Tibial nerve (tissue), 3 donors: ENCODE data around the gene USP3.

ENCODE experiments used
- POLR2A ChIP-seq, 2 donors: fragments of 450-650 bp; IDR thresholded peaks; one replicate each; pipeline ENCODE4 v1.6.1; 2017; ENCODE audit warnings: antibody characterized with exemption in 2 of 2, mild to moderate bottlenecking in 2 of 2, moderate library complexity in 2 of 2
- TF ChIP-seq, protein P1 (sequence below), 5 experiments: fragments of 200-600 bp in 3 of 5; fragments of 450-650 bp in 2 of 5; sonication (generic) in 3 of 5; IDR thresholded peaks; one replicate each; pipeline ENCODE4 v1.5.1; 2016 to 2019; ENCODE audit warnings: antibody characterized with exemption in 5 of 5, mild to moderate bottlenecking in 3 of 5, moderate library complexity in 2 of 5

DNA sequence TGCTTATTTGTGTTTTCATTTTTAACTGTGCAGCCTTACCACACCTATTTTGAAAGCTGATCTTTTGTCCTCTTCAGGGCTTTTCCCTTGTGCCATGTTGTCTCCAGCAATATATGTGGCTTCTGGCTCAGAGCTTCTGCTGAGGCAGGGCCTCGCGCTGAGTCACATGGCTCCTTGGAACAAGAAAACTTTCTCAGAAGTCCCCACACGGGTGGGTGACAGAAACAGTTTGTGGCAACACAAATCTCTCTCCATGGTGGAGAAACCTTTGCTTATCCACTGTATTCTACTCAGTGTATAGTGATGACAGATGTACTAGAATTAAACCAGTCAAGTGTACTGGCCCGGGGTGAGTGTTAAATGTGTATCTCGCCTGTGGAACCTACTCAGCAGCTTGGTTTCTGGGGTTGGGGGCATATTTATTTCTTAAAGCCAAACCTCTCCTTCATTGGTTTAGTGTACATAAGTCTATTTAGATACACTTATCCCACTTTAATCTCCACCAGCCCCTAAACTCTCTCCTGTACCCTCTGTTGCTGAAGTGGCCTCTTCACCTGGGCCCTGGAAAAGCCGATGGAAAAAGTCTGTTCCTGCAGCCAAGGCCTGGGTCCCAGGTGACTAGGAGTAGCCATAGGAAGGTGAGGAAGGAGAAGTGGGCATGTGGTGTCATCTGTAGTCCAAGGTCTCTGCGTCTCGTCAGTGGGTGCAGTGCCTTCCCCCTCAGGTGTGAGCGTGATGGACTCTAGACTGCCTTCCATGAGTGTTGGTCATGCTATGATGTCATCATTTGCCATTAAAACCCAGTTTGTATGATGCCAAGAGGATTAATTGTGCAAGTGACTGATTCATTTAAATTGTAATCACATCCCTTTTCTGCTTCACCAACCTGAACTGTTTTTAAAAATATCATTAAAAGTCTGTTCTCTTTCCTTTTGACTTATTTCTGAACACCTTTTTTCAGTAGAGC lies 89.6 kb downstream of the USP3 start:
- TF ChIP-seq, protein P1, sequence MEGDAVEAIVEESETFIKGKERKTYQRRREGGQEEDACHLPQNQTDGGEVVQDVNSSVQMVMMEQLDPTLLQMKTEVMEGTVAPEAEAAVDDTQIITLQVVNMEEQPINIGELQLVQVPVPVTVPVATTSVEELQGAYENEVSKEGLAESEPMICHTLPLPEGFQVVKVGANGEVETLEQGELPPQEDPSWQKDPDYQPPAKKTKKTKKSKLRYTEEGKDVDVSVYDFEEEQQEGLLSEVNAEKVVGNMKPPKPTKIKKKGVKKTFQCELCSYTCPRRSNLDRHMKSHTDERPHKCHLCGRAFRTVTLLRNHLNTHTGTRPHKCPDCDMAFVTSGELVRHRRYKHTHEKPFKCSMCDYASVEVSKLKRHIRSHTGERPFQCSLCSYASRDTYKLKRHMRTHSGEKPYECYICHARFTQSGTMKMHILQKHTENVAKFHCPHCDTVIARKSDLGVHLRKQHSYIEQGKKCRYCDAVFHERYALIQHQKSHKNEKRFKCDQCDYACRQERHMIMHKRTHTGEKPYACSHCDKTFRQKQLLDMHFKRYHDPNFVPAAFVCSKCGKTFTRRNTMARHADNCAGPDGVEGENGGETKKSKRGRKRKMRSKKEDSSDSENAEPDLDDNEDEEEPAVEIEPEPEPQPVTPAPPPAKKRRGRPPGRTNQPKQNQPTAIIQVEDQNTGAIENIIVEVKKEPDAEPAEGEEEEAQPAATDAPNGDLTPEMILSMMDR (IDR thresholded peaks at IDR 0.05): no peak
- no peak for TF ChIP-seq POLR2A (IDR thresholded peaks at IDR 0.05)
